Stimulated activated CD8-positive, alpha-beta memory T cell treated with anti-CD3 and anti-CD28 coated beads, Interleukin-4, amount 100 ng/mL, for 4 hours (primary cell): ENCODE data around the gene TXNDC15.
"Not testable (repeated sequence)": the region's sequence is repeated elsewhere in the genome, so short reads cannot be mapped to it uniquely, and the experiment has no call there.

Source experiments
- DNase-seq, 2 donors: peaks; one replicate each; pipeline ENCODE4 v3.0.0-alpha.2; 2020; ENCODE audit warnings: low read depth in 2 of 2, low spot score in 1 of 2

TXNDC15 gene

DNA sequence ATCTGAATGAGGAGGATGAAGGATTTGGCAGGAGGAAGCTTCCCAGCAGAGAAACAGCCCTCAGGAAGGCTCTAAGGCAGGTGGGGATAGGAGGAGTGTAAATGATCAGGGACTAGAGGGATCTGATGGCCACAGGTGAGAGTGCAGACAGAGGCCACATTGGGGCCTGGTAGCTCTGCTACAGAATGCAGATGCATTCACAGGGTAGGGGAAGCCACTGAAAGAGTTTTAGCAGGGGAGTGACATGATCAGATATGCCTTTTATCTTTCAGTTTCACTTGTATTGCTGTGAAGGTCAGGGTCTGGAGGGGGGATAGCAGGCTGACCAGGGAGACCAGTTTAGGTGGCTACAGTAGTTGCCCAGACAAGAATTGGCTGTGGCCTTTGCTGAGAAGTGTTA is 3.0 kb downstream of the TXNDC15 start:
- no peak for DNase-seq

DNA sequence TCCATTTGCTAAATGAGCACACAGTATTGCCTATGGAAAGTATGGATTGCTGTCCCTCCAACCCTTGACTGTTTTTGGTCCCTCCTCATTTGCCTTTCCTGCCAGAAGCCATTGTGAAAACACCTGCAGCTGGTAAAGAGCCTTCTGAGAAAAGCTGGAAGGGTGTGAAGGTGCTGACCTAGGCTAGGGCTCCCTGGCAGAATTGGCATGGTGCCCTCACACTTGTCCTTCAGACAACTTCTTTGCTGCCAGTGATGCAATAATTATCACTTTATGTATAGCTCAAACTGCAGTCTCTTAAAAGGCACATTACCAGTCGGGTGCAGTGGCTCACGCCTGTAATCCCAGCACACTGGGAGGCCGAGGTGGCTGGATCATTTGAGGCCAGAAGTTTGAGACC is 4.2 kb downstream of the TXNDC15 start:
- DNase-seq, result no peak

DNA sequence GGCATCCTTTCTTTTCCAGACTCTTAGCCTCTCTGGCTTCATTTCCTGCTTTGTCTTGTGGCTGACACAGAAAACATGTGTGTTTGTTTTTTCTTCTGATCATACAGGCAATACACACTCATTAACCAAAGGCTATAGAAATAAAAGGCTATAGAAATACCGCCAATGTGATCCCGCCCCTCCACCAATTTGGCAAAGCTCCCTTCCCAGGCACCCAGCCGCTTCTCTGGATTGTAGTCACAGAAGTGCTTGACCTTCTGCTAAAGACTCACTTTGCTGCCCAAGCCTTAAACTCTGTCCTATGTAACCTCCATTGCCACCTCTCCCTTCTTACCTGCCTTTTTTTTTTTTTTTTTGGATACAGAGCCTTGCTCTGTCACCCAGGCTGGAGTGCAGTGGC is 5.3 kb downstream of the TXNDC15 start:
- DNase-seq, result no peak

- not testable (repeated sequence) for DNase-seq
Observed at GRCh38 chr5:134880937-134881336, 6.8 kb downstream of the TXNDC15 start.

DNA sequence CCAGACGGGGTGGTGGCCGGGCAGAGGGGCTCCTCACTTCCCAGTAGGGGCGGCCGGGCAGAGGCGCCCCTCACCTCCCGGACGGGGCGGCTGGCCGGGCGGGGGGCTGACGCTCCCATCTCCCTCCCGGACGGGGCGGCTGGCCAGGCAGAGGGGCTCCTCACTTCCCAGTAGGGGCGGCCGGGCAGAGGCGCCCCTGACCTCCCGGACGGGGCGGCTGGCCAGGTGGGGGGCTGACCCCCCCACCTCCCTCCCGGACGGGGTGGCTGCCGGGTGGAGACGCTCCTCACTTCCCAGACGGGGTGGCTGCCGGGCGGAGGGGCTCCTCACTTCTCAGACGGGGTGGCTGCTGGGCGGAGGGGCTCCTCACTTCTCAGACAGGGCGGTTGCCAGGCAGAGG is 7.5 kb downstream of the TXNDC15 start:
- not testable (repeated sequence) for DNase-seq

DNA sequence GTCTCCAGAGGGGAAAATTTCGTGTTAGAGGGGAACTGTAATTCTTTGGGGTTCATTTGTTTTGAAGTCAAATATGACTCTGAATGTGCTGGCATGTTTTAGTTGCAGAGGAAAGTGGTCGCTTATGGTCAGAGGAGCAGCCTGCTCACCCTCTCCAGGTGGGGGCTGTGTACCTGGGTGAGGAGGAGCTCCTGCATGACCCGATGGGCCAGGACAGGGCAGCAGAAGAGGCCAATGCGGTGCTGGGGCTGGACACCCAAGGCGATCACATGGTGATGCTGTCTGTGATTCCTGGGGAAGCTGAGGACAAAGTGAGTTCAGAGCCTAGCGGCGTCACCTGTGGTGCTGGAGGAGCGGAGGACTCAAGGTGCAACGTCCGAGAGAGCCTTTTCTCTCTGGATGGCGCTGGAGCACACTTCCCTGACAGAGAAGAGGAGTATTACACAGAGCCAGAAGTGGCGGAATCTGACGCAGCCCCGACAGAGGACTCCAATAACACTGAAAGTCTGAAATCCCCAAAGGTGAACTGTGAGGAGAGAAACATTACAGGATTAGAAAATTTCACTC is 13.5 kb downstream of the TXNDC15 start:
- no peak for DNase-seq

DNA sequence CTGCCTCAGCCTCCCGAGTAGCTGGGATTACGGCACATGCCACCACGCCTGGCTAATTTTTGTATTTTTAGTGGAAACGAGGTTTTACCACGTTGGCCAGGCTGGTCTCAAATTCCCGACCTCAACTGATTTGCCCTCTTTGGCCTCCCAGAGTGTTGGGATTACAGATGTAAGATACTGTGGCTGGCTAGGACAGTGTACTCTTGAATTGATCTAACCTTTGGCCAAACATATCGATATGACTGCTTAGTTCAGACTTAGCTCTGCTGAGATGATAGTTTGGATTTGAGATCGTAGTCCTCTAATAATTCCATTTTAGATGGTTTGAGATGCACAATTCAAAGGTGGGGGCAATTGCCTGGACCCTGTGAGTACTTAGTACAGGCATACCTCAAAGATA is 15.2 kb downstream of the TXNDC15 start:
- no peak for DNase-seq

GRCh38 chr5:134891473-134891872 is 17.3 kb downstream of the TXNDC15 start:
- no peak for DNase-seq

GRCh38 chr5:134892282-134892681 is 18.1 kb downstream of the TXNDC15 start:
- no peak for DNase-seq

- DNase-seq, result no peak
Observed at GRCh38 chr5:134892926-134893325, 18.8 kb downstream of the TXNDC15 start.

DNA sequence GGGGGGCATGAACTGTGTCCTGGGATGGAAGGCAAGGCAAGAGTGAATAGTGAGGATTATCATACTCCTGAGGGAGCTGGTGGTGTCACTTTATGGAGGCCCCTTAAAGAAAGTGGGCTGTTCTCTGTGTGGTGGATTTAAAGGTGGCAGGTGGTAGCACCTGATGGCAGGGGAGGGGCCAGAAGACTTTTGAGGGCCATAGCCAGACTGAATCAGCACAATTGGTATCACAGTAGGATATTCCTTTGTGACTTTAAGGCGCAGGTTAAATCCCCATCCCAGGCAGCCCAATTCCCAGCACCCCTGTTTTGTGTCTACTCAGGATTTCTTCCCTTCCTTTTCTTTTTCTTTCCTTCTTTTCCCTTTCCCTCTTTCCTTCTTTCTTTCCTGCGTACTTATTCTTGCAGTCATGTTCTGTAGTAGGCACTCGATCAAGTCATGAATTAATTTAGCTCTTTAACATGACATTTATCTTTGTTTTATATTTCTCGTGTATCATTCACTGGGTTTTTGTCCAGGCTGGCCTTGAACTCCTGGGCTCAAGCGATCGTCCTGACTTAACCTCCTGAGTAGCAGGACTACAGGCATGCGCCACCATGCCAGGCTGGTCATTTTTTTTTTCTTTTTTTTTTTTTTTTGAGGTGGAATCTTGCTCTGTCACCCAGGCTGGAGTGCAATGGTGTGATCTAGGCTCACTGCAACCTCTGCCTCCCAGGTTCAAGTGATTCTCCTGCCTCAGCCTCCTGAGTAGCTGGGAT is 19.8 kb downstream of the TXNDC15 start:
- no peak for DNase-seq

GRCh38 chr5:134902071-134902801 is 28.1 kb downstream of the TXNDC15 start:
- DNase-seq, result no peak

GRCh38 chr5:134904610-134905245 is 30.6 kb downstream of the TXNDC15 start, which contains the start of gene PCBD2:
PCBD2 (plus strand) TSS chr5:134905131; CDS start chr5:134905140, 9 bp downstream.
- DNase-seq, result peak; percentile 73 to 79

DNA sequence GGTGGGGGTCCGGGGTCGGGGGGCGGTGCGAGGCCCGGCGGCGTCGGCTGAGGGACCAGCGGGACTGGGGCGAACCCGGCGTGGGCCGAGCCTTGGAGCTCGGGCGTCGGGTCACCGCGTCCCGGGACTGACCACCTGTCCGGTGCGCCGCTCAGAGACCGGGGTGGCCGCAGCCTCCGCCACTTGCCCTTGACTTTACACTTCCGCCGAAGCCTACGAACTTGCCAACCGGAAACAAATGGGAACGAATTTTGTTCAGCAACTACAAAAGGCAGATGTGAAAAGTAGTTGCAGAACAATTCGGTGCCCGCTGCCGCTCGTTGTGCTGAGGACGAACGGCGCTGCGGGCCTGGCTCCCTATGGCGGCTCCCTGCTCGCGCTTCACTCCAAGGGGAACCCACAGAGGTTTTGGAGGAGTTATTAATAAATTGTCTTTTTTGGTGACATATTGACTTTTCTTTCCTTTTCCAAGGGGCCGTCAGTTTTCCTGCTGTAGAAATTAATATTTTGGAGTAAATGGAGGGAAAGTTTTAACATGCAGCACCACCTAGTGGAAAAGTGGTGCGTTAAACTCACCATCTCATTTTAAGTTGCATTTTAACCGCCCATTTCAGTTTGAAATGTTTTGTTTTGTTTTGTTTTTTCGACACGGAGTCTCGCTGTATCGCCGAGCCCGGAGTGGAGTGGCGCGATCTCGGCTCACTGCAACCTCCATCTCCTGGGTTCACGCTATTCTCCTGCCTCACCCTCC is 31.2 kb downstream of the TXNDC15 start:
- DNase-seq, result peak in 1 of 2 donors; percentile 20

DNA sequence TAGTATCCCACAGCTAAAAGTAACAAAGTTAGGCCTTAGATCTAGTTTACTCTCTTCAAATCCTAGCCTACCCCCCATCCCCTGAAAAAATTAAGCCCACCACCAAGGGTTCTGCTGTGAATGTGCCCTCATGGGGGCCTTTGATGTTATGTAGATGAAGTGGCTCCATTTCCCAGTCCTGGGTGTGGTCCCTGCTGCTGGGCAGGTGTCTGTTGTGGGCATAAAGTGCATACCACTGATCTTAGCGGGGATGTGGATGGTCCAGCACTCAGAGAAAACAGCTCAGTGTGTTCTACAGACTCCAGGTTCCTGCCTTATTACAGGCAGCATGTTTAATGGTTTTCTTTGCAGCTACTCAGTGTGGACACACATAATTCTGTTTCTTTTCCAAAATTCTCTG is 32.6 kb downstream of the TXNDC15 start:
- DNase-seq, result no peak

GRCh38 chr5:134910752-134911151 is 36.6 kb downstream of the TXNDC15 start:
- not testable (repeated sequence) for DNase-seq

- DNase-seq, result no peak
Observed at GRCh38 chr5:134911285-134912206, 37.4 kb downstream of the TXNDC15 start.

- DNase-seq, result no peak
Observed at GRCh38 chr5:134913254-134913653, 39.1 kb downstream of the TXNDC15 start.

- no peak for DNase-seq
Observed at GRCh38 chr5:134913795-134914194, 39.6 kb downstream of the TXNDC15 start.
